ENCODE results near the gene KLF11.

DNA sequence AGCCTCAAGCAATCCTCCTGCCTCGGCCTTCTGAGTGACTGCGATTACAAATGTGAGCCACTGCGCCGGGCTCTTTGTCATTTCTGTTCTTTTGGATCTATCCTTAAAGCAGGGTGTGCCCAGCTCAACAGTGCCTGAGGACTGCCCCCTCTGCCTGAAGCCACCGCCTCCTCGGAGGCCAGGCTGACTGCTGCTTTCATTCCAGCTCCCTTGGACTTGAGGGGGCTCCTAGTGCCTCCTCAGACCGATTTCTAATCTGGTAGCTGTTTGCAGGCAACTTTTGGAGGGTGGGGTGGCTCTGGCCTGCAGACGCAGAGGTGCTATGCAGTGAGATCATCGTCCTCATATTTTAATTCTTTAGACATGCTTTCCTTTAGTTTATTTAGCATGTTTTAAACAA is 35.9 kb upstream of the KLF11 start:
- TF ChIP-seq CTCF (conservative IDR thresholded peaks at IDR 0.05): no peak
- no peak for TF ChIP-seq EZH2 (IDR thresholded peaks at IDR 0.05; ENCODE audit: low read depth)

Measured in PC-9 (cell line).